Gastrocnemius medialis (tissue), 4 donors: ENCODE results near the gene USP2.
A peak's percentile ranks its signal among the peaks of the same experiment; 100 is the strongest.

Experiments
- POLR2A ChIP-seq, 2 donors: fragments of 450-650 bp; IDR thresholded peaks; one replicate each; pipeline ENCODE4 v1.6.1; 2017; ENCODE audit warnings: antibody characterized with exemption in 2 of 2, mild to moderate bottlenecking in 2 of 2, moderate library complexity in 2 of 2
- TF ChIP-seq, protein P1 (sequence below), 5 experiments: fragments of 450-650 bp in 3 of 5; fragments of 200-600 bp in 2 of 5; sonication (generic) in 2 of 5; IDR thresholded peaks in 4 of 5; conservative IDR thresholded peaks in 1 of 5; 1 replicate in 4 of 5; 2 replicates in 1 of 5; pipeline ENCODE4 v1.5.1; 2016 to 2019; ENCODE audit warnings: antibody characterized with exemption in 5 of 5, mild to moderate bottlenecking in 3 of 5, moderate library complexity in 3 of 5

DNA sequence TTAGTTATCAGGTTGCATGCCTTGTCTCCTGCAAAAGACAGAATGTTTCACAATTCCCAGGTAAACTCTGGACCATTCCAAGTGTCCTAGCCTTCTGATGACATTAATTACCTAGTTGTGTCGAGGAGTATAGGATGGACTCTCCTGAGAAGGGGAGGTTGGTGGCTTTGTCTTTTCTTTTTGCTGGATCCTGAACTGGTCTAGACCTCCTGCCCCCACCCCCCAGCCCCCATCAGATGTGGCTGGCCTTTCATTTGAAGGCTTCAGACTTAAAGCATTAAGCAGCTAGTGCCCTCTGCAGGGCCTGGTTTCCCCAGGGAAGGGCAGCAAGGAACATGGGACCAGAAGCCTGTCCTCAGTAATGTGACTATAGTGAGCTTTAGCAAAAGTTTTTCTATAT, 74.3 kb downstream of the USP2 start:
- TF ChIP-seq, protein P1, sequence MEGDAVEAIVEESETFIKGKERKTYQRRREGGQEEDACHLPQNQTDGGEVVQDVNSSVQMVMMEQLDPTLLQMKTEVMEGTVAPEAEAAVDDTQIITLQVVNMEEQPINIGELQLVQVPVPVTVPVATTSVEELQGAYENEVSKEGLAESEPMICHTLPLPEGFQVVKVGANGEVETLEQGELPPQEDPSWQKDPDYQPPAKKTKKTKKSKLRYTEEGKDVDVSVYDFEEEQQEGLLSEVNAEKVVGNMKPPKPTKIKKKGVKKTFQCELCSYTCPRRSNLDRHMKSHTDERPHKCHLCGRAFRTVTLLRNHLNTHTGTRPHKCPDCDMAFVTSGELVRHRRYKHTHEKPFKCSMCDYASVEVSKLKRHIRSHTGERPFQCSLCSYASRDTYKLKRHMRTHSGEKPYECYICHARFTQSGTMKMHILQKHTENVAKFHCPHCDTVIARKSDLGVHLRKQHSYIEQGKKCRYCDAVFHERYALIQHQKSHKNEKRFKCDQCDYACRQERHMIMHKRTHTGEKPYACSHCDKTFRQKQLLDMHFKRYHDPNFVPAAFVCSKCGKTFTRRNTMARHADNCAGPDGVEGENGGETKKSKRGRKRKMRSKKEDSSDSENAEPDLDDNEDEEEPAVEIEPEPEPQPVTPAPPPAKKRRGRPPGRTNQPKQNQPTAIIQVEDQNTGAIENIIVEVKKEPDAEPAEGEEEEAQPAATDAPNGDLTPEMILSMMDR (IDR thresholded peaks at IDR 0.05 in 4 of 5, conservative IDR thresholded peaks at IDR 0.05 in 1 of 5): peak in 1 of 5 experiments; percentile 19
- TF ChIP-seq POLR2A (IDR thresholded peaks at IDR 0.05): no peak
